Hepatocyte (in vitro differentiated cells): Measurements from ENCODE around the gene TNRC6A. TPM values are rescaled to one million over a fixed set of nuclear protein-coding genes. Genes with fewer than 3 reads are reported as not detected.
A peak's percentile ranks its signal among the peaks of the same experiment; 100 is the strongest.

Source experiments
- DNase-seq: peaks from one replicate; pipeline ENCODE4 v3.0.0-alpha.2; 2016; ENCODE audit warnings: low spot score
- H2AFZ ChIP-seq: fragments of 200-600 bp; sonication (generic); 2 replicates; pipeline ENCODE4 v1.6.0; 2016; ENCODE audit warnings: antibody characterized with exemption, mild to moderate bottlenecking
- H3K27ac ChIP-seq: fragments of 200-600 bp; sonication (generic); 2 replicates; pipeline ENCODE4 v1.5.1; 2016; ENCODE audit warnings: mild to moderate bottlenecking
- H3K27me3 ChIP-seq: fragments of 200-600 bp; sonication (generic); 2 replicates; pipeline ENCODE4 v1.6.1; 2016
- H3K36me3 ChIP-seq: fragments of 200-600 bp; sonication (generic); replicated peaks from 2 replicates; pipeline ENCODE4 v1.5.1; 2016; ENCODE audit warnings: low read depth; ENCODE audit not compliant: insufficient read depth
- H3K4me1 ChIP-seq: fragments of 200-600 bp; sonication (generic); 2 replicates; pipeline ENCODE4 v1.5.1; 2016; ENCODE audit warnings: mild to moderate bottlenecking, moderate library complexity; ENCODE audit not compliant: insufficient read depth
- H3K4me2 ChIP-seq: fragments of 200-600 bp; sonication (generic); 2 replicates; pipeline ENCODE4 v1.6.0; 2016
- H3K4me3 ChIP-seq: fragments of 200-600 bp; sonication (generic); 2 replicates; pipeline ENCODE4 v1.5.1; 2016; ENCODE audit warnings: mild to moderate bottlenecking
- H3K79me2 ChIP-seq: fragments of 200-600 bp; sonication (generic); 2 replicates; pipeline ENCODE4 v1.6.0; 2017; ENCODE audit warnings: mild to moderate bottlenecking
- H3K9me2 ChIP-seq: fragments of 200-600 bp; sonication (generic); replicated peaks from 2 replicates; pipeline ENCODE4 v1.6.0; 2017; ENCODE audit warnings: mild to moderate bottlenecking; ENCODE audit not compliant: insufficient read depth
- H3K9me3 ChIP-seq: fragments of 200-600 bp; sonication (generic); 2 replicates; pipeline ENCODE4 v1.5.1; 2016; ENCODE audit warnings: low read depth, mild to moderate bottlenecking
- H4K20me1 ChIP-seq: fragments of 200-600 bp; sonication (generic); 2 replicates; pipeline ENCODE4 v1.6.0; 2016; ENCODE audit warnings: mild to moderate bottlenecking; ENCODE audit not compliant: insufficient read depth, poor library complexity, severe bottlenecking
- EZH2 ChIP-seq: fragments of 200-600 bp; sonication (generic); IDR thresholded peaks from 2 replicates; pipeline ENCODE4 v1.6.1; 2016; ENCODE audit warnings: antibody characterized with exemption, mild to moderate bottlenecking, borderline replicate concordance
- EZH2phosphoT487 ChIP-seq: fragments of 200-600 bp; sonication (generic); IDR thresholded peaks from one replicate; pipeline ENCODE4 v1.6.1; 2018; ENCODE audit warnings: antibody characterized with exemption, mild to moderate bottlenecking, low read depth, moderate library complexity; ENCODE audit not compliant: unreplicated experiment, severe bottlenecking
- WGBS: methylation state at CpG from one replicate; pipeline ENCODE4 v1.1.6; 2016; ENCODE audit warnings: low lambda C conversion rate; ENCODE audit errors: missing lambda C conversion rate; 5-methylcytosine and 5-hydroxymethylcytosine counted together
- polyA plus RNA-seq: library from polyadenylated mRNA; unstranded; fragments of >200 nt; fragmentation: Nextera tagmentation; extraction: Ambion mirVana; gene quantifications from 2 replicates; pipeline ENCODE4 v1.2.1, GENCODE V29; 2016
- total RNA-seq: library from RNA; depleted of rRNA; stranded (reverse); fragments of >200 nt; gene quantifications from 2 replicates; pipeline ENCODE4 v1.2.3, GENCODE V29; 2014
- TF ChIP-seq, protein P1 (sequence below): fragments of 200-600 bp; sonication (generic); IDR thresholded peaks from 2 replicates; pipeline ENCODE4 v1.5.1; 2016; ENCODE audit warnings: antibody characterized with exemption, mild to moderate bottlenecking; ENCODE audit not compliant: poor library complexity

The TNRC6A gene
- 19.3 and 52.8 TPM in 2 replicates for total RNA-seq
- polyA plus RNA-seq, result 17.1 and 25.2 TPM in 2 replicates

DNA sequence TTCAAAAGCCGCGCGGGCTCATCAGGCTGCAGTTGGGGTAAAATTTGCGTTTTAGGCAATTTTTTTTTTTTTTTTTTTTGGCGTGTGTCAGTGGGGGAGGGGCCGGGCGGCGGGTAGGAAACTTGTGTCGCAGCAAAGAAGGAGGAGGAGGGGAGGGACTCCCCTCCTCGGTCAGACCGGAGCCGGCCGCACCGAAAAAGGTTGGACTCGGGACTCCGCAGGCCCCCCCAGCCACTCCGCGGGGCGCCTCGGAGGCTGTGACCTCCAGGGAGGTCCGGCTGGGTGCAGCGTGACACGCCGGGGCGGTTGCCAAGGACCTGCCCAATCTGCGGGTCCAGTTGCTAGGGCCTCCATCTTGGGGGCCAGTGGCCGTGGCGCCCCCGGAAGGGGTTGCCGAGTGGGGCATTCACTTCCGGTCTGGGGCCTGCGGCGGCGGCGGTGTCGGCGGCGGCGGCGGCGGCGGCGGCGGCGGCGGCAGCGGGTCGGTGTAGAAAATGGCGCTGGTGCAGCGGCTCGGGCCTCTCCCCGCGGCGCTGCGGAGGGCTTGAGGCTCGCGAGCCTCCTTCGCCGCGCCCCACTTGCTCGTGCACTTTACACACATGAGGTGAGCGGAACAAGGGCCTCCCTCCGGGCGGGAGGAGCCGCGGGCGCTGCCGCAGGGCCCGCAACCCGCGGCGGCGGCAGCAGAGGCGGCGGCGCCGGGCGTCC is at the start of gene TNRC6A:
TNRC6A (plus strand) TSS at position 409 of the 708 bp plus-strand sequence; CDS start at position 600, 191 bp downstream.
- Histone ChIP-seq H3K36me3 (no peaks in the 10 kb centered on the region), H3K9me2 (no peaks in the 10 kb centered on the region), H2AFZ (peak within 1 kb of the TSS; percentile 96), H3K27me3 (no peaks in the 10 kb centered on the region), H3K9me3 (no peaks in the 10 kb centered on the region), H3K27ac (peak within 1 kb of the TSS; percentile 98), H3K79me2 (peaks cover 50% of the 10 kb centered on the region), H3K4me3 (peak within 1 kb of the TSS; percentile 97), H4K20me1 (peaks cover 43% of the 10 kb centered on the region), H3K4me1 (peaks cover 15% of the 10 kb centered on the region), H3K4me2 (peak within 1 kb of the TSS; percentile 82)
- peak; percentile 94 for DNase-seq
- TF ChIP-seq EZH2phosphoT487, result no peak
- TF ChIP-seq, protein P1, sequence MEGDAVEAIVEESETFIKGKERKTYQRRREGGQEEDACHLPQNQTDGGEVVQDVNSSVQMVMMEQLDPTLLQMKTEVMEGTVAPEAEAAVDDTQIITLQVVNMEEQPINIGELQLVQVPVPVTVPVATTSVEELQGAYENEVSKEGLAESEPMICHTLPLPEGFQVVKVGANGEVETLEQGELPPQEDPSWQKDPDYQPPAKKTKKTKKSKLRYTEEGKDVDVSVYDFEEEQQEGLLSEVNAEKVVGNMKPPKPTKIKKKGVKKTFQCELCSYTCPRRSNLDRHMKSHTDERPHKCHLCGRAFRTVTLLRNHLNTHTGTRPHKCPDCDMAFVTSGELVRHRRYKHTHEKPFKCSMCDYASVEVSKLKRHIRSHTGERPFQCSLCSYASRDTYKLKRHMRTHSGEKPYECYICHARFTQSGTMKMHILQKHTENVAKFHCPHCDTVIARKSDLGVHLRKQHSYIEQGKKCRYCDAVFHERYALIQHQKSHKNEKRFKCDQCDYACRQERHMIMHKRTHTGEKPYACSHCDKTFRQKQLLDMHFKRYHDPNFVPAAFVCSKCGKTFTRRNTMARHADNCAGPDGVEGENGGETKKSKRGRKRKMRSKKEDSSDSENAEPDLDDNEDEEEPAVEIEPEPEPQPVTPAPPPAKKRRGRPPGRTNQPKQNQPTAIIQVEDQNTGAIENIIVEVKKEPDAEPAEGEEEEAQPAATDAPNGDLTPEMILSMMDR, result no peak
- no peak for TF ChIP-seq EZH2
- WGBS, result 2% methylated on average over 30 of the region's 78 CpGs

- H3K27ac ChIP-seq, result no peak overlapping the region
Measured at GRCh38 chr16:24681793-24682192, 47.7 kb upstream of the TNRC6A start.

GRCh38 chr16:24683250-24683649 is 46.2 kb upstream of the TNRC6A start:
- Histone ChIP-seq H3K27me3 (no peaks in the 10 kb centered on the region), H3K27ac (no peak overlapping the region), H3K9me2 (no peaks in the 10 kb centered on the region), H3K36me3 (no peaks in the 10 kb centered on the region), H4K20me1 (no peaks in the 10 kb centered on the region), H3K4me1 (peaks cover 14% of the 10 kb centered on the region), H3K9me3 (no peaks in the 10 kb centered on the region), H2AFZ (no peak overlapping the region), H3K4me2 (no peak overlapping the region), H3K79me2 (no peaks in the 10 kb centered on the region), H3K4me3 (no peak overlapping the region)
- TF ChIP-seq, protein P1, result no peak
- TF ChIP-seq EZH2 (no peak), EZH2phosphoT487 (no peak)
- DNase-seq, result no peak
- WGBS, result 85% methylated on average over 4 of the region's 4 CpGs

More at GRCh38 chr16:24681793-24682192, 47.7 kb upstream of the TNRC6A start:
- H3K9me2 ChIP-seq, result no peaks in the 10 kb centered on the region
- H3K4me1 ChIP-seq, result peaks cover 12% of the 10 kb centered on the region
- no peak overlapping the region for H2AFZ ChIP-seq
- H3K79me2 ChIP-seq, result no peaks in the 10 kb centered on the region
- no peaks in the 10 kb centered on the region for H3K9me3 ChIP-seq
- H4K20me1 ChIP-seq, result no peaks in the 10 kb centered on the region
- TF ChIP-seq, protein P1, result no peak
- no peak for TF ChIP-seq EZH2
- TF ChIP-seq EZH2phosphoT487, result no peak
- no peaks in the 10 kb centered on the region for H3K27me3 ChIP-seq
- no peak overlapping the region for H3K4me3 ChIP-seq
- WGBS, result 77% methylated on average over 6 of the region's 6 CpGs
- H3K36me3 ChIP-seq, result no peaks in the 10 kb centered on the region
- no peak overlapping the region for H3K4me2 ChIP-seq
- no peak for DNase-seq
